WERI-Rb-1 (cell line): ENCODE data around the gene EYA2.

Experiments
- DNase-seq: peaks from one replicate; pipeline ENCODE4 v3.0.0-alpha.2; 2020
- H3K27ac ChIP-seq: fragments of 250-450 bp; sonication (Bioruptor Pico); 2 replicates; pipeline ENCODE4 v1.5.1; 2020; ENCODE audit warnings: mild to moderate bottlenecking, moderate library complexity
- H3K27me3 ChIP-seq: fragments of 250-450 bp; sonication (Bioruptor Pico); 2 replicates; pipeline ENCODE4 v1.5.1; 2021; ENCODE audit warnings: mild to moderate bottlenecking, low read depth, moderate library complexity; ENCODE audit not compliant: insufficient read depth, severe bottlenecking
- H3K36me3 ChIP-seq: fragments of 250-450 bp; sonication (Bioruptor Pico); 2 replicates; pipeline ENCODE4 v1.5.1; 2020; ENCODE audit warnings: mild to moderate bottlenecking, moderate library complexity
- H3K4me3 ChIP-seq: 2 replicates; pipeline ENCODE4 v1.5.1; 2011; ENCODE audit warnings: low read depth, mild to moderate bottlenecking, control low read depth, low read length
- H3K9me3 ChIP-seq: fragments of 250-450 bp; sonication (Bioruptor Pico); 2 replicates; pipeline ENCODE4 v1.5.1; 2021; ENCODE audit warnings: mild to moderate bottlenecking, moderate library complexity; ENCODE audit not compliant: severe bottlenecking
- TF ChIP-seq, protein P1 (sequence below): IDR thresholded peaks from 2 replicates; pipeline ENCODE4 v1.5.1; 2011; ENCODE audit warnings: low read depth, mild to moderate bottlenecking, control low read depth, inconsistent platforms, low read length

EYA2 gene

DNA sequence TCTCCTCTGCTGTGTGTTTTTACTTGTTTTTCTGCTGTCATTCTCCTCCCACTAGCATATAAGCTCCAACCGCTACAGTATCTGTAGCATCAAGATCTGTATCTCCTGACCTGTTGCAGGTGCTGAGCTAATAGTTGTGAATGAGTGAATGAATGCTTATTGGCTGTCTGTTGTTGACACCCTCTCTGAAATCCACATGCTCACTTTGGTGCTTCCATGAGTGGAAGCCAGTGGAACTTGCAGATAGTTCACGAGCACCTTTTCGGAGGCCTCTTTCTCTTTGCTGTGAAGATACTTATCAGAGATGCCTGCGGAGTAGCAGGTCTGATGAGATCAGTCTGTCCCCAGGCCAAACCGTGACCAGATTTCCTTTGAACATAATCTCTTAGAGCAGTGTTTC lies 117.3 kb downstream of the EYA2 start:
- Histone ChIP-seq H3K4me3 (no peak overlapping the region), H3K36me3 (peaks cover 85% of the 10 kb centered on the region), H3K9me3 (no peaks in the 10 kb centered on the region), H3K27me3 (no peaks in the 10 kb centered on the region), H3K27ac (no peak overlapping the region)
- TF ChIP-seq, protein P1, sequence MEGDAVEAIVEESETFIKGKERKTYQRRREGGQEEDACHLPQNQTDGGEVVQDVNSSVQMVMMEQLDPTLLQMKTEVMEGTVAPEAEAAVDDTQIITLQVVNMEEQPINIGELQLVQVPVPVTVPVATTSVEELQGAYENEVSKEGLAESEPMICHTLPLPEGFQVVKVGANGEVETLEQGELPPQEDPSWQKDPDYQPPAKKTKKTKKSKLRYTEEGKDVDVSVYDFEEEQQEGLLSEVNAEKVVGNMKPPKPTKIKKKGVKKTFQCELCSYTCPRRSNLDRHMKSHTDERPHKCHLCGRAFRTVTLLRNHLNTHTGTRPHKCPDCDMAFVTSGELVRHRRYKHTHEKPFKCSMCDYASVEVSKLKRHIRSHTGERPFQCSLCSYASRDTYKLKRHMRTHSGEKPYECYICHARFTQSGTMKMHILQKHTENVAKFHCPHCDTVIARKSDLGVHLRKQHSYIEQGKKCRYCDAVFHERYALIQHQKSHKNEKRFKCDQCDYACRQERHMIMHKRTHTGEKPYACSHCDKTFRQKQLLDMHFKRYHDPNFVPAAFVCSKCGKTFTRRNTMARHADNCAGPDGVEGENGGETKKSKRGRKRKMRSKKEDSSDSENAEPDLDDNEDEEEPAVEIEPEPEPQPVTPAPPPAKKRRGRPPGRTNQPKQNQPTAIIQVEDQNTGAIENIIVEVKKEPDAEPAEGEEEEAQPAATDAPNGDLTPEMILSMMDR = no peak
- DNase-seq = no peak

DNA sequence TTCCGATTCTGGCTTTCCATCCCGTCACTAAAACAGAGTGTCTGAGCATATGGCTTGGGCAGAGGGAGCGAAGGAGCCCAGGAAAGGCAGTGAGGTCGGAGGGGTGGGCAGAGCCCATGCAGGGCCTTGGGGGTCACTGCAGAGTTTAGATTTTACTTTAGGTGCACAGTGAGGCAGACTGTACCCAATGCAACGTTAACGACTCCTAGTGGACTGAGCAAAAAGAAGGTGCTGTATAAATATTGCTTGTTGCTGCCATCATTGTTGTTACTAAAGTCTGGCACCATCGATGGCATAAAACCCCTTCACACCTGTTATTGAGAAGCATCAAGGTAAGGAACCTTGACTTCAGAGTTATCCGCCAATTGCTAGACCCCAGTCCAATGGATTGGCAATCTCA lies 119.0 kb downstream of the EYA2 start:
- Histone ChIP-seq H3K27me3 (no peaks in the 10 kb centered on the region), H3K36me3 (peaks cover 86% of the 10 kb centered on the region), H3K9me3 (no peaks in the 10 kb centered on the region), H3K4me3 (no peak overlapping the region), H3K27ac (no peak overlapping the region)
- DNase-seq = no peak
- TF ChIP-seq, protein P1 = no peak

DNA sequence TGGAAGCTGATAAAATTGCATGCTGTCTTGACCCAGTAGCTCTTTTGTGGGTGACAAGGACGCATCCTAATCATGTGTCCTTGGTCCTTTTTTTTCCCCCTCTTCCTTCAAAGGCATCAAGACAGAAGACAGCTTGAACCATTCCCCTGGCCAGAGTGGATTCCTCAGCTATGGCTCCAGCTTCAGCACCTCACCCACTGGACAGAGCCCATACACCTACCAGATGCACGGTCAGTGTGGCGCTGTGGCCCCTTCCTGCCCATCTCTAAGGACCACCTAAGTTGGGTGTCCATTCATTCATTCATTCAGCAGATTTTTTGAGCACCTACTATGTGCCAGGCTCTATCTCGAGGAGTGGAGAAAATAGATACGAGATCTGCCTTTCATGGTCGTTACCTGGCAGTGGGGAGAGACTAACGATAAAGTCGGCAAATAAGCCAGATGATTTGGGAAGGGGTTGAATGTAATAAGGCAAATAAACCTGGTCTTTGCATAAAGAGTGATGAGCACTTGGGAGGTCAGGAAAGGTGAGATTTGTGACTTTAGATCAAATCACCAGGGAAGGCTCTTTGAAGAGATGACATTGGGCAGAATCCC lies 121.5 kb downstream of the EYA2 start:
- no peaks in the 10 kb centered on the region for H3K27me3 ChIP-seq
- H3K4me3 ChIP-seq = no peak overlapping the region
- H3K36me3 ChIP-seq = peaks cover 83% of the 10 kb centered on the region
- H3K27ac ChIP-seq = no peak overlapping the region
- DNase-seq = no peak
- TF ChIP-seq, protein P1 = no peak
- no peaks in the 10 kb centered on the region for H3K9me3 ChIP-seq

DNA sequence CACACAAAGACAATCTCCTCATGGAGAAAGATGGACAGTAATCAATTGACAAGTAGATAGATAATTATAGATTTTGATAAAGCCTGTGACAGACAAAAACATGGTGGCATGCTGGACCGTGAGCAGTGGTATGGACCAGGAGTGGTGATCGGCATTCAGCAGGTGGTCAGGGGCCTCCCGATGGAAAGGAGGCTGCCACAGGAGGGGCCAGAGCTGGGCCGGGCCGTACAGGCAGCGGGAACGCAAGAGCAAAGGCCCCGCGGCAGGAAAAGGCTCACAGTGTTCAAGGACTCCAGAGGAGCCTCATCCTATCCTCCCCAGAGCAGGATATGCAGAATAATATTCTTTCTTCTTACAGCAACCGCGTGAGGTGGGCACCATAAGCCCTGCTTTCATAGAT lies 123.7 kb downstream of the EYA2 start:
- no peak overlapping the region for H3K4me3 ChIP-seq
- no peak for DNase-seq
- TF ChIP-seq, protein P1 = no peak
- peaks cover 75% of the 10 kb centered on the region for H3K36me3 ChIP-seq
- H3K27ac ChIP-seq = no peak overlapping the region
- H3K9me3 ChIP-seq = no peaks in the 10 kb centered on the region
- no peaks in the 10 kb centered on the region for H3K27me3 ChIP-seq

DNA sequence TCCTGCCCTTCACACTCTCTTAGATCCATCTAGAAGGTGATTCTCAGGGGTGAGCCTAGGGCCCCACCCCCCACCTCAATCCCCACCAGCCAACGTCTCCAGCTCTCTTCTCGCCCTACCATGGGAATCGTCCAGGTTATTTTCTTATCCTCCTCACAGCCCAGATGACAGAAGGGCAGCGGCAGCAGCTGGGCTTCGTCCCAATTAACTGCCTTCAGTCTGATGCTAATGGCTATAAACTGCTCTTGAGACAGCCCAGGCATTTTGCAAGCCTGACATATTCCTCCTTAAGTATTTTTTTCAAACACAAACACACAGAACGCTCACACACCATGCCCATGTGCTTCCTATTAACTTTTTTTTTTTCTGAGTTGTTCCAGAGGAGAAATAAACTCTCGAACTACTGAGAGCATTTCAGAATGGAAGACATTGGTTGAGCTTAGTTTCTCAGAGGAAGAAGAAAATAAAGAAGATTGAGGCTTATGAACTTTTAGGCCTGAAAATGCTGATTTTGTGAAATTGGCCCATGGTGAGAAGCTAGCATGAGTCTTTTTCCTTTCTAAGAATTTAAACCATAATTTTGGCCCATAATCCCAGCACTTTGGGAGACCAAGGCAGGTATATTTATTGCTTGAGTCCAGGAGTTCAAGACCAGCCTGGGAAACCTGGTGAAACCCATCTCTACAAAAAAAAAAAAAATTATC lies 124.6 kb downstream of the EYA2 start:
- DNase-seq = no peak
- no peaks in the 10 kb centered on the region for H3K27me3 ChIP-seq

More for the DNA sequence above, 124.6 kb downstream of the EYA2 start:
- no peak overlapping the region for H3K4me3 ChIP-seq
- H3K27ac ChIP-seq = no peak overlapping the region
- TF ChIP-seq, protein P1 = no peak
- peaks cover 70% of the 10 kb centered on the region for H3K36me3 ChIP-seq
- no peaks in the 10 kb centered on the region for H3K9me3 ChIP-seq
